Measurements from ENCODE around the gene CNIH2. TPM values are rescaled to one million over a fixed set of nuclear protein-coding genes. Genes with fewer than 3 reads are reported as not detected.

Gene CNIH2
- total and polyA plus RNA-seq, 2 of the 13 experiments (the other 11 are each of a cell fraction or from before 2014, with no cell fraction given) = 0.60 to 0.69 TPM

GRCh38 chr11:66268244-66268951, 9.6 kb upstream of the CNIH2 start, which contains the start of gene RAB1B (continued):
- TF ChIP-seq ATF3 (CRISPR knock-in tag; IDR thresholded peaks at IDR 0.05) (no peak), ZNF256 (CRISPR knock-in tag; conservative IDR thresholded peaks at IDR 0.05) (no peak), ZNF704 (CRISPR knock-in tag; IDR thresholded peaks at IDR 0.05; ENCODE audit: borderline replicate concordance) (peak; percentile 16; the same call in 1 of the 2 replicates), ZNF777 (CRISPR knock-in tag; IDR thresholded peaks at IDR 0.05) (no peak), TRIM24 (CRISPR knock-in tag; IDR thresholded peaks at IDR 0.05) (no peak), CREB3 (CRISPR knock-in tag; IDR thresholded peaks at IDR 0.05) (no peak), PAF1 (CRISPR knock-in tag; IDR thresholded peaks at IDR 0.05) (no peak), ZNF556 (CRISPR knock-in tag; IDR thresholded peaks at IDR 0.05; ENCODE audit: borderline replicate concordance) (no peak), ZNF235 (CRISPR knock-in tag; IDR thresholded peaks at IDR 0.05; ENCODE audit: borderline replicate concordance) (0 out of 2 replicates have a peak, but pooled peaks have one; percentile 82), ZNF224 (CRISPR knock-in tag; IDR thresholded peaks at IDR 0.05) (no peak), MYC (CRISPR knock-in tag; IDR thresholded peaks at IDR 0.05; ENCODE audit: borderline replicate concordance) (no peak; the same call in 1 of the 2 replicates), NR2F1 (CRISPR knock-in tag; IDR thresholded peaks at IDR 0.05) (no peak), DMTF1 (CRISPR knock-in tag; IDR thresholded peaks at IDR 0.05) (peak; percentile 86; the same call in 1 of the 2 replicates), NR1H2 (CRISPR knock-in tag; IDR thresholded peaks at IDR 0.05; ENCODE audit: borderline replicate concordance, low read depth) (no peak), ZNF577 (CRISPR knock-in tag; IDR thresholded peaks at IDR 0.05; ENCODE audit: borderline replicate concordance, low read depth) (no peak), ZBTB2 (CRISPR knock-in tag; IDR thresholded peaks at IDR 0.05; ENCODE audit: low read depth) (no peak), HNRNPH1 (optimal IDR thresholded peaks at IDR 0.05; ENCODE audit: low read depth, low read length) (no peak), ZNF510 (CRISPR knock-in tag; IDR thresholded peaks at IDR 0.05; ENCODE audit: low read depth) (no peak), ZNF790 (CRISPR knock-in tag; IDR thresholded peaks at IDR 0.05; ENCODE audit: borderline replicate concordance) (no peak), KDM1A (CRISPR knock-in tag; IDR thresholded peaks at IDR 0.05) (no peak), ZNF343 (CRISPR knock-in tag; IDR thresholded peaks at IDR 0.05) (0 out of 2 replicates have a peak, but pooled peaks have one; percentile 5), SSRP1 (CRISPR knock-in tag; IDR thresholded peaks at IDR 0.05) (no peak; the same call in 1 of the 2 replicates), IRX3 (CRISPR knock-in tag; IDR thresholded peaks at IDR 0.05; ENCODE audit: borderline replicate concordance, low read depth) (no peak)

All from HepG2 (cell line).